ENCODE measurements around the gene CAPRIN1. TPM values are rescaled to one million over a fixed set of nuclear protein-coding genes. Genes with fewer than 3 reads are reported as not detected.
"Not testable (repeated sequence)": the region's sequence is repeated elsewhere in the genome, so short reads cannot be mapped to it uniquely, and the experiment has no call there.

Gene CAPRIN1
- total RNA-seq, 1 experiment from 2014 or later: 165 TPM

DNA sequence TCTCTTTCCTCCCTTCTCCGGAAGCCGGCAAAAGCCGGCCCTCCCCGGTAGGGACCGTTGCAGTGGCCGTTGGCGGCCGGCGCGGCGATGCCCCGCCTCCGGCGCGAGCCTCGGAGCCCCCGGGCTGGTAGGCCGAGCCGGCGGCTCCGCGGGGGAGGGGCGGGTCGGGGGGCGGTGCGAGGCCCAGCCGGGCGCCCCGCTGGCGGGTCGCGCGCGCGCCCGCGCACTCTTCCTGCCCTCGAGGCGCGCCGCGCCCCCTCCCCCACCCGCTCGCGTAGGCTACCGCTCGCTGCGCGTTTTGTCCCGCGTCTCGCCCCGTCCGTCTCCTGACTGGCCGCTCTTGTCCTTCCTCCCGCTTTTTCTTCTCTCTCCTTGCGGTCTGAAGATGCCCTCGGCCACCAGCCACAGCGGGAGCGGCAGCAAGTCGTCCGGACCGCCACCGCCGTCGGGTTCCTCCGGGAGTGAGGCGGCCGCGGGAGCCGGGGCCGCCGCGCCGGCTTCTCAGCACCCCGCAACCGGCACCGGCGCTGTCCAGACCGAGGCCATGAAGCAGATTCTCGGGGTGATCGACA, 591 bp downstream of the CAPRIN1 start:
- peak; percentile 80 for DNase-seq (ENCODE audit: low read depth)

DNA sequence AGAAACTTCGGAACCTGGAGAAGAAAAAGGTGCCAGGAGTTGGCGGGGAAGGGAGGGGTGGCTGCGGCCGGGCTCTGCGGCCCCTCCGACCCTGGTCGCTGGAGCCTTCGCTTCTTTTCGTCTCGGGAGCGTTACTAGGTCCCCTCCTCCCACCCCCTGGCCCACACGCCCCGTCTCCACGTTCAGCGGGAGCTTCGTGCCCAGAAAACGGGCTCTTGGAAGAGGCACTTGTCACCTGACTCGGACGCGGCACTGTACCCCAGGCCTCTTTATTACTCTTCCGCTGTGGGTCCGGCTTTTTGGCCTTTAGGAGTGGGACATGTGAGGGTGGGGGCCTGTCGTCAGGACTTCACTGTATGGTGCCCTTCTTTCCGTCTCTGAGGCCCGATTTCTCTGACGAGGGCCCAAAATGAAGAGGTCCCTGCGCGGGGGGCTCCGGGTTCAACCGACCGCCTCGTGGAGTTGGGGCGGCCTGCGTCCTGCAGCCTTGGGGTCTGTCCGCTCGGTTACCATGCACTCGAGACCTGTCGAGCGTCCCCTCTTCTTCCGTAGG, 1.2 kb downstream of the CAPRIN1 start:
- DNase-seq (ENCODE audit: low read depth): no peak

GRCh38 chr11:34053161-34053686, 1.7 kb downstream of the CAPRIN1 start:
- DNase-seq (ENCODE audit: low read depth): peak; percentile 75

- not testable (repeated sequence) for DNase-seq (ENCODE audit: low read depth)
Measured at GRCh38 chr11:34054351-34054750, 2.8 kb downstream of the CAPRIN1 start.

GRCh38 chr11:34055218-34056000, 3.9 kb downstream of the CAPRIN1 start:
- DNase-seq (ENCODE audit: low read depth): no peak

DNA sequence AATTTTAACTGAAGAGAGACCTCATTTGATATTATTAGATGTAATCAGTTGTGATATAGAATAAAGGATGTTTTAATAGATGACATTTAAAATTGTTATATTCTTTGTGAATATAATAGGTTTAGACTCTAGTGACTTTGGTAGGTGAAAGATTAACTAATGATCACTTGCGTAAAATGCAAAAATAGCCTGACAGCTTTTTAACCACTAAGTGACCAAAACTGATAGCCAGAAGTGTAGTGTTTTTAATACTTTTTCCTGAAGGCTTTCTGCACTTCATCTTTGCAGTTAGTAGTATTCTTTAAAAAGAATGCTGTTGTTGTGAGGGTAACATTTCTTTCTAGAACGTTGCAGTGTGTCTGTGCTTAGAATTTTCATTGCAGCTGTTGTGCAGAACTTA, 5.1 kb downstream of the CAPRIN1 start:
- DNase-seq (ENCODE audit: low read depth): no peak

- no peak for DNase-seq (ENCODE audit: low read depth)
Measured at GRCh38 chr11:34063061-34063795, 11.7 kb downstream of the CAPRIN1 start.

DNA sequence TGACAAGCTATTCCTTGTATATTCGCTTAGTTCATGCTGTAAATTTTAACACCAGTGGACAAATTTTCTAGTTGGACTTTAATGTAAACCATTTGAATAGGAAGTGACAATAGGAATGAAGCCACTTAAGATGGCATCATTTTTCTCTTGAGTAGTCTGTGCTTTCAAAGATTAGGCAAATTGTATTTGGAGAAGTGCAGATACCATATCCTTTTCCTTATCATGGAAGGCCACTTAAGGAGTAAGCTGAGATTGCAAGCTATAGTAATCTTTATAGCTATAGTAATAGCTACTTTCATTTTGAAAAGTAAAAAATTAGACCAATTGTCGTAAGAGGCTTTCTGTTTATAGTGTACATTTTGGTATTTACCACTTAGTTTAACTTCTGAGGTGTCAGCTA, 12.8 kb downstream of the CAPRIN1 start:
- no peak for DNase-seq (ENCODE audit: low read depth)

- peak; percentile 25 for DNase-seq (ENCODE audit: low read depth)
Measured at GRCh38 chr11:34065505-34066203, 14.1 kb downstream of the CAPRIN1 start.

- not testable (repeated sequence) for DNase-seq (ENCODE audit: low read depth)
Measured at GRCh38 chr11:34066766-34067165, 15.2 kb downstream of the CAPRIN1 start.

- no peak for DNase-seq (ENCODE audit: low read depth)
Measured at GRCh38 chr11:34067383-34068065, 16.0 kb downstream of the CAPRIN1 start.

DNA sequence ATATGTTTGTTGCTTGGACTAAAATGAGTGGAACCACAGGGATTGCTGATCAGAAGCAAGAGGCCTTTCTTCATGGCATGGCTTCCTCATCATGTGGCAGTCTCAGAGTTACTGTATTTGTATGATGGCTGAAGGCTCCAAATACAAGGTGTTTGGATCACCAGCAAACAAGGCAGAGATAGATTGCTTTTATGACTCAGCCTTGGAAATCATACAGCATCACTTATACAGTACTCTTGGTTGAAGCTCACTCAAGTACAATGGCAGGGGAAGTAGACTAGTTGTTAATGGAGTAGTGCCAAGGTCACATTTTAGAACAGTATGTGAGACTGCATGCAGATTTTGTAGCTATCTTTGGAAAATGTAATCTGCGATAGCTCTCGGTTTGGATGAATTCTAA, 16.6 kb downstream of the CAPRIN1 start:
- peak; percentile 57 for DNase-seq (ENCODE audit: low read depth)

DNA sequence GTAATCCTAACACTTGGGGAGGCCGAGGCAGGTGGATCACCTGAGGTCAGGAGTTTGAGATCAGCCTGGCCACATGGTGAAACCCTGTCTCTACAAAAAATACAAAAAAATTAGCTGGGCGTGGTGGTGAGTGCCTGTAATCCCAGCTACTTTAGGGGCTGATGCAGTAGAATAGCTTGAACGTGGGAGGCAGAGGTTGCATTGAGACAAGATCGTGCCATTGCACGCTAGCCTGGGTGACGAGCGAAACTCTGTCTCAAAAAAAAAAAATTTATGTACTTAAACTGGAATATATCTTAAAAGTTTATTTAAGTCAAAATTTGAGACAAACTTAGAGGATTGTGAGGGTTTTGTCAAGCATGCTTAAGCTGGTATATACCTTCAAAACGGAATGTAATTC, 19.8 kb downstream of the CAPRIN1 start:
- not testable (repeated sequence) for DNase-seq (ENCODE audit: low read depth)

GRCh38 chr11:34072041-34072440, 20.5 kb downstream of the CAPRIN1 start:
- no peak for DNase-seq (ENCODE audit: low read depth)

DNA sequence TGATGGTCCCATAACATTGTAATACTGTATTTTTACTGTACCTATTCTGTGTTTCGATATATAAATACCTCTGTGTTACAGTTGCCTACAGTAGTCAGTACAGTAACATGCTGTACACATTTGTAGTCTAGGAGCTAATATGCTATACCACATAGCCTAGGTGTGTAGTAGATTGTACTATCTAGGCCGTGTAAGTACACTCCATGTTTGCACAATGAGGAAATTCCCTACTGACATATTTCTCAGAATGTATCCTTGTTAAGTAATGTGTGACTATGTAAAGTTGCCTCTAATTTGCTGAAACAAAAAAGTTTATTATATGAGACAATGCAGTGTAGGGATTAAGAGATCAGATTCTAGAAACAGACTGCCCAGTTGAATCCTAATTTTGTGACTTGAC, 21.3 kb downstream of the CAPRIN1 start:
- no peak for DNase-seq (ENCODE audit: low read depth)

DNA sequence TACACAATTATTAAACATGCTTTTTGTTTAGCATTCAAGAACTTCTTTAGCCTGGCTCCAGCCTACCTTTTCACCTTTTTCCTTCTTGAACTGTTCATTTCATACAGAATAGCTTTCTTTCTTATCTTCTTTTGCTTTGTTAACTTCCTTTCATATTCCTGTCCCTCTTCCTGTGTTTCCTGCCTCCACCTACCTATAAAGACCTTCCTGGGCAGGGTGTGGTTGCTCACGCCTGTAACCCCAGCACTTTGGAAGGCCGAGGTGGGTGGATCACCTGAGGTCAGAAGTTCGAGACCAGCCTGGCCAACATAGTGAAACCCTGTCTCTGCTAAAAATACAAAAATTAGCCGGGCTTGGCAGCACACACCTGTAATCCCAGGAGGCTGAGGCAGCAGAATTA, 22.9 kb downstream of the CAPRIN1 start:
- DNase-seq (ENCODE audit: low read depth): no peak

- peak; percentile 82 for DNase-seq (ENCODE audit: low read depth)
Measured at GRCh38 chr11:34075178-34075820, 23.8 kb downstream of the CAPRIN1 start.

DNA sequence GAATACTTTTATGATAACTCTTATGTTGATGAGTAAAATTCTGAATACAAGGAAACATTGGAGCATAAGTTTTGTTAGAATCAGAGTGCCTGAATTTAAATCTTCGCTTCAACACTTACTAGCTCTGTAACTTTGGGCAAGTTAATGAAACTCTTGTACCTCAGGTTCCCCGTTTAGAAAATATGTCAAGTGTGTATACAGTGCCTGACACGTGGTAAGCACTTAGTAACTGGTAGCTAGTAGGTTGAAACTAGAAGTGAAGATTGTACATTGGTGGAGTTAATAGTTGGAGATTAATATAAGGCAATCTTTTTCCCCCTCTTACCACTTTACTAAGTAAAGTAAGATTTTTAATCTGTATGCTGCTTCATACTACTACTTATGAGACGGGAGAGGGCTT, 29.1 kb downstream of the CAPRIN1 start:
- no peak for DNase-seq (ENCODE audit: low read depth)

DNA sequence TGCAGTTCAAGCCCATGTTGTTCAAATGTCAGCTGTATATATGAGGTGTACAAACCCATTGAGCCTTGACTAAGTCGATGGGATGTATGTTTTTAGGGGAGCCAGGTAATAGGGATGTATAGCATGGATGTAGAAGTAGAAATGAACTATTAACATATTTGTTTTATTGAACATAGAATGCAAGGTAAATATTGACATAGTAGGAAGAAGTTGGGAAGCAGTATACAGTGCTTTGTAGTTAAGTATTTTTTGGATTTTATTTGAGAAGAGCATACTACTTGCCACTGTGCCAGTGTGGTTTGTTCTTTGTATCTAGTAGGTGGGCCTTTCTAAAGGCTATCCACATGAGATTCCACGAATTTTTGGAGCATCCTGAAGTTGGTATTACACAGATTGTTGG, 33.1 kb downstream of the CAPRIN1 start:
- no peak for DNase-seq (ENCODE audit: low read depth)

DNA sequence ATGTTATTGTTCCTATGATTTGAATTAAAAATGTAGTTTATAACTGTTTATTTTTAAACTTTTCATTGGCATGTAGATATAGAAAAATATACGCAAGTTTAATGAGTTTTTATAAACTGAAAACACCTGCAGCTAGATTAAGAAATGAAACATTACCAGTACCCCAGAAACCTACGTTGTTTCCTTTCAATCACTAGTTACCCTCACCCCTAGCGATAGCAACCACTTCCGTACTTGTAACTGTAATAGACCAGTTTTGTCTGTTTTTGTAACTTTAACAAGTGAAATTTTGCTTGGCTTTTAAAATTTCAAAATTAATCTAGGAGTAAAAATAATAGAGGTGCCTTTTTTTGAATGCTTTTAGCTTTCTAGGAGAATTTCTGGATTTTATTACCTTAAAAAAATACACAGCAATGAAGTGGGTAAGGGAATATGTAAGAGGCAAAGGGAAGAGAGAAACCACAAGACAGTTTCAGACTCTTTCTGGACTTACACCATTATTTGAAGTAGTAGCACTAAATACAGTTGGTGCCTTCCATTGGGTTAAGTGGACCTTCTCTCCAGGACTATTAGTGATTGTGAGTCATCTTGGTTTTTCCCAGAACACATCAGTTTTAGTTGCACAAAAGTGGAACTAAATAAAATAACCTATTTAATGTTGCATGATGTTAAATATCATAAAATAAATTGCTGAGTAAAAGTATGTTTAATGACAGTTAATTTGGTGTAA, 35.2 kb downstream of the CAPRIN1 start:
- peak; percentile 27 for DNase-seq (ENCODE audit: low read depth)

Data from RPMI7951 (cell line).